RKO (cell line): ENCODE data around the gene DZANK1.
"Not testable (repeated sequence)": the region's sequence is repeated elsewhere in the genome, so short reads cannot be mapped to it uniquely, and the experiment has no call there.

Experiments
- DNase-seq: peaks from one replicate; pipeline ENCODE4 v3.0.0-alpha.2; 2016; ENCODE audit warnings: low spot score

DZANK1 gene

GRCh38 chr20:18466894-18467730 is at the start of gene DZANK1, which contains the start of gene POLR3F:
Gene DZANK1 (minus strand): TSS chr20:18467030. CDS start chr20:18465358, 1,672 bp downstream.
Gene POLR3F (plus strand): TSS chr20:18467390. CDS start chr20:18467507, 117 bp downstream.
- DNase-seq = peak; percentile 98

- DNase-seq = no peak
Measured at GRCh38 chr20:18515973-18516372, 49.1 kb upstream of the DZANK1 start.

GRCh38 chr20:18514127-18514526 is 47.3 kb upstream of the DZANK1 start:
- DNase-seq = no peak

GRCh38 chr20:18513208-18513607 is 46.4 kb upstream of the DZANK1 start:
- no peak for DNase-seq

GRCh38 chr20:18511571-18511970 is 44.7 kb upstream of the DZANK1 start:
- no peak for DNase-seq

GRCh38 chr20:18507218-18508191 is 40.7 kb upstream of the DZANK1 start, which contains the start of gene SEC23B:
Gene SEC23B (plus strand): TSS chr20:18507940. CDS start chr20:18510836, 2,896 bp downstream.
- peak; percentile 99 for DNase-seq

- DNase-seq = peak; percentile 47
Measured at GRCh38 chr20:18506744-18507143, 39.9 kb upstream of the DZANK1 start.

GRCh38 chr20:18504479-18505060 is 37.7 kb upstream of the DZANK1 start:
- no peak for DNase-seq

- not testable (repeated sequence) for DNase-seq
Measured at GRCh38 chr20:18501672-18502071, 34.8 kb upstream of the DZANK1 start.

GRCh38 chr20:18497603-18498002 is 30.8 kb upstream of the DZANK1 start:
- DNase-seq = no peak

GRCh38 chr20:18496740-18497592 is 30.1 kb upstream of the DZANK1 start, which contains the start of gene RBBP9:
Gene RBBP9 (minus strand): TSS chr20:18497225. CDS start chr20:18497167, 58 bp downstream.
- peak; percentile 92 for DNase-seq

- DNase-seq = peak; percentile 60
Measured at GRCh38 chr20:18496042-18496441, 29.2 kb upstream of the DZANK1 start.

- DNase-seq = no peak
Measured at GRCh38 chr20:18488301-18488700, 21.5 kb upstream of the DZANK1 start.

- no peak for DNase-seq
Measured at GRCh38 chr20:18481596-18481995, 14.8 kb upstream of the DZANK1 start.

- no peak for DNase-seq
Measured at GRCh38 chr20:18477821-18478220, 11.0 kb upstream of the DZANK1 start.

- no peak for DNase-seq
Measured at GRCh38 chr20:18477218-18477617, 10.4 kb upstream of the DZANK1 start.

- DNase-seq = no peak
Measured at GRCh38 chr20:18466574-18466893, 296 bp downstream of the DZANK1 start.

GRCh38 chr20:18465536-18466200 is 1.2 kb downstream of the DZANK1 start:
- peak; percentile 26 for DNase-seq

GRCh38 chr20:18456600-18456999 is 10.2 kb downstream of the DZANK1 start:
- DNase-seq = no peak

- DNase-seq = no peak
Measured at GRCh38 chr20:18443886-18444285, 22.9 kb downstream of the DZANK1 start.

- DNase-seq = no peak
Measured at GRCh38 chr20:18440403-18440802, 26.4 kb downstream of the DZANK1 start.
